Myocyte (in vitro differentiated cells): Measurements from ENCODE around the gene C19orf73. TPM values are rescaled to one million over a fixed set of nuclear protein-coding genes. Genes with fewer than 3 reads are reported as not detected.

Experiments used
- DNase-seq: peaks from one replicate; pipeline ENCODE4 v3.0.0-alpha.2; 2012; ENCODE audit warnings: low read depth
- polyA plus RNA-seq: library from polyadenylated mRNA; unstranded; fragments of >200 nt; gene quantifications from one replicate; pipeline ENCODE4 v1.2.1, GENCODE V29; 2012; ENCODE audit warnings: missing spikeins
- total RNA-seq: library from RNA; depleted of rRNA; stranded (reverse); fragments of >200 nt; gene quantifications from 2 replicates; pipeline ENCODE4 v1.2.3, GENCODE V29; 2014

Gene C19orf73
- total RNA-seq: not detected in 2 replicates
- polyA plus RNA-seq: 1.3 TPM

- DNase-seq: peak; percentile 94
Measured at GRCh38 chr19:49118565-49119410, at the start of gene C19orf73. C19orf73 (minus strand) TSS chr19:49119143; CDS start chr19:49119022, 121 bp downstream.

GRCh38 chr19:49168421-49168820 lies 49.5 kb upstream of the C19orf73 start:
- DNase-seq: no peak

GRCh38 chr19:49167857-49168409 lies 49.0 kb upstream of the C19orf73 start:
- DNase-seq: no peak

GRCh38 chr19:49165865-49166301 lies 46.9 kb upstream of the C19orf73 start:
- no peak for DNase-seq

- peak; percentile 48 for DNase-seq
Measured at GRCh38 chr19:49165111-49165750, 46.3 kb upstream of the C19orf73 start.

GRCh38 chr19:49161987-49162386 lies 43.0 kb upstream of the C19orf73 start:
- no peak for DNase-seq

- no peak for DNase-seq
Measured at GRCh38 chr19:49160450-49161189, 41.7 kb upstream of the C19orf73 start.

GRCh38 chr19:49157445-49158224 lies 38.7 kb upstream of the C19orf73 start, which contains the start of gene TRPM4:
TRPM4 (plus strand) TSS chr19:49157792; CDS start chr19:49157867, 75 bp downstream.
- peak; percentile 94 for DNase-seq

- peak; percentile 97 for DNase-seq
Measured at GRCh38 chr19:49155820-49156346, 36.9 kb upstream of the C19orf73 start.

GRCh38 chr19:49155005-49155819 lies 36.3 kb upstream of the C19orf73 start, which contains the start of gene HRC:
HRC (minus strand) TSS chr19:49155396; CDS start chr19:49155237, 159 bp downstream.
- peak; percentile 87 for DNase-seq

GRCh38 chr19:49154279-49154678 lies 35.3 kb upstream of the C19orf73 start:
- no peak for DNase-seq

GRCh38 chr19:49153167-49153809 lies 34.3 kb upstream of the C19orf73 start:
- no peak for DNase-seq

GRCh38 chr19:49152119-49152550 lies 33.2 kb upstream of the C19orf73 start:
- DNase-seq: no peak

- peak; percentile 59 for DNase-seq
Measured at GRCh38 chr19:49151267-49152118, 32.5 kb upstream of the C19orf73 start.

- no peak for DNase-seq
Measured at GRCh38 chr19:49150944-49151243, 32.0 kb upstream of the C19orf73 start.

GRCh38 chr19:49150106-49150943 lies 31.4 kb upstream of the C19orf73 start:
- DNase-seq: peak; percentile 91

GRCh38 chr19:49149652-49150105 lies 30.7 kb upstream of the C19orf73 start:
- peak; percentile 92 for DNase-seq
